T-helper 22 cell (primary cell): ENCODE measurements around the gene HELZ2.

Source experiments
- DNase-seq: peaks from one replicate; pipeline ENCODE4 v3.0.0-alpha.2; 2020; ENCODE audit warnings: low read depth

Gene HELZ2

DNA sequence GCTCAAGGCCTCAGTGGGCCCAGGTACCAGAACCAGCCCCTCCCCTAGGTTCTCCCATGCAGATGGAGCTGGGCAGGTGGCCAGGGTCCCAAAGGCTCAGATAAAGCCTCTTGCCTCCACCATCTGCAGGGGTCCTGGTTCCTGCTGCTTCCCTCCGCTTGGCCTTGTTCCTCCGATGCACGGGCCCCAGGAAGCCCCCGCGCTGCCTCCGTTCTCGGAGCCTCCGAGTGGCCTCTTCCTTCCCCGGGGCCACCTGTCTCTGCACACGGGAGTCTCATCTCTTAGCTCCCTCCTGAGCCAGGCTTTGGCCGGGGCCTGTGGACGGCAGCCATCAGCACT, 35.0 kb downstream of the HELZ2 start:
- no peak for DNase-seq

DNA sequence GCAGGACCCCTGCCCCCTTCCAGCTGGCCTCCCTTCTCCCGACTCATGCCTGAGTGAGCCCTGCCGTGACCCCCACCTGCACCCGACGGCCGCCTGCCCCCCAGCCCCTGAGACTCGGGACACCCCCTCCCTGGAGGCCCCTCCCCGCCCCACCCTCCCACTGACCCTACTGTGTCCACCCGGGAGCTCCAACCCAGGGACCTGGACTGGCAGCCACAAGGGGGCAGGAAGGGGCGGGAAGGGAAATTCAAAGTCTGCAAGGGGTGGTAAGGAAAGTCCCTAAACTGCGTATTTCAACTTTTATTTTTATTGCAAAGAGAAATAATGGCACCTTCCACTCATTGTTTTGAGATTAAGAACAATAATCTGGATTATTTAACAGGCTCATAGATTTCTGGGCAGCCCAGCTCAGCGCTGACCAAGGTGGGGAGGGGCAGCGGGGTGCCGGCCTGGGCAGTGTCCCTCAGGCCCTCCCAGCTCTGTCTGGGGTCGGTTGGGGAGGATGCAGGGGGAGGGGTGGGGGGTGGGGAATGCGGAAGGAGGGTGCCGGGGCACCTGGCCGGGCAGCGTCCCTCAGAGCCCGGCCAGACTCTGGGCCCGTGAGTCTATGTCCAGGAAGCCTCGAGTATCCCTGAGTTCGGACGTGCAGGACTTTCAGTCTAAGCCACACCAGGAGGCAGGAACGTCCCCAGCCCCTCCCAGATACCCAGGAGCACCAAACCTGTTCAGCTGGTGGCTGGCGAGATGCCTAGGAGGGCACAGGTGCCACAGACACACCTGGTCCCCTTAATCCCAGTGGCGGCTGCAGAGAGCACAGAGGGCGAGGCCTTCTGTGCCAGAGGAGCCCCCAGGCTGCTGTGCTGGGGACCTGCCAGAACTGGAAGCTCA, 35.6 kb downstream of the HELZ2 start:
- peak; percentile 55 for DNase-seq

DNA sequence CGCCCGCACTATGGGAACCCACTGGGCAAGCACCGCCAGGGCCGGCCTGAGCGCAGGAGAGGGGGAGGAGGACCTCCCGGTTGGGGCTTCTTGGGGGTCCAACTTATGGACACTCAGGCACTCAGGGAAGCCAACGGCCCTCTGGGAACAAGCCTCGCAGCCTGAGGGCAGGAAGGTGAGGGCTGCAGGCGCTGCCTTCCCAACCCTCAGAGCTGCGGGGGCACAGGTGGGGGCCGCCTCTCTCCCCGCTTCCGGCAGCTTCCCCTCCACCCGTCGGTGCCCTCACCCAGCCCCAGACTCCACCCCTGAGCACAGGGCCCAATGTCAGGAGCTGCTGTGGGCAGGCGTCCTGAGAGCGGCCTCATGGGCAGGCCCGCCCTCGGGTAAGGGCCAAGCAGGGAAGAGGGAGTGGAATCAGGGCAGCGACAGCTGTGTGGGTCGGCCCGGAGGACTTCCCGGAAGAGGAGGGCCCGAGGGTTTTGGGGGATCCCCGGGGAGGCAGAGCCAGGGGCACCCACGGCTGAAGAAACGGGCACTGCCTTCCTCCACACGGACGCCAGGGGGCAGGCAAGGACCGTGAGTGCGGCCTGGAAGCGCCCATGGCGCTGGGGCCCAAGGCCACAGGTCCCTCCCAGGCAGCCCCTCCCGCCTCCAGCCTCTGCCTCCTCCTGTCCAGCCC, 36.4 kb downstream of the HELZ2 start:
- DNase-seq: peak; percentile 87

DNA sequence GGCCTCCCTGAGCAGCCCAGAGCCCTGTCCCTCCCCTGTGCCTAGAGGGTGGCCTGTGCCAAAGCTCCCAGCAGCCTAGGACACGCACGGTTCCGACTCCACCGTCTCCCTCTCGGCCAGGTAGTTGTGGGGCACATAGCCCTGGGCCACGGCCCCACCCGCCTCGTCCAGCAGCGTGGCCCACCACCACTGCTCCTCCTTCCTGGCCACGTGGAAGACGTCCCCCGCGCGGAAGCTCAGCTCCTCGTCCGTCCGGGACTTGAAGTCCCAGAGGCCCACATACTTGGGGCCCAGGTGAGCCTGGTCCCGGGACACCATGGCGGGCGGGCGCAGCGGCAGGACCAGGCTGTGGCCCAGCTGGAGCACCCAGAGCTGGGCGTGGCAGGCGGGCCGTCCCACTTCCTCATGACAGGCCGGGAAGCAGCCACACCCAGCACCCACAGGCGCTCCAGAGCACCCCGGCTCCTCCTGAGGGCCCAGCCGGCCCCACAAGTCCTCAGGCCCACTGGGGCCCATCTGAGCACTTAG, 37.0 kb downstream of the HELZ2 start, which contains the start of gene PTK6:
Gene PTK6 (minus strand): TSS at position 380 of the 528 bp plus-strand sequence. CDS start 62 bp downstream, at position 318.
- no peak for DNase-seq

DNA sequence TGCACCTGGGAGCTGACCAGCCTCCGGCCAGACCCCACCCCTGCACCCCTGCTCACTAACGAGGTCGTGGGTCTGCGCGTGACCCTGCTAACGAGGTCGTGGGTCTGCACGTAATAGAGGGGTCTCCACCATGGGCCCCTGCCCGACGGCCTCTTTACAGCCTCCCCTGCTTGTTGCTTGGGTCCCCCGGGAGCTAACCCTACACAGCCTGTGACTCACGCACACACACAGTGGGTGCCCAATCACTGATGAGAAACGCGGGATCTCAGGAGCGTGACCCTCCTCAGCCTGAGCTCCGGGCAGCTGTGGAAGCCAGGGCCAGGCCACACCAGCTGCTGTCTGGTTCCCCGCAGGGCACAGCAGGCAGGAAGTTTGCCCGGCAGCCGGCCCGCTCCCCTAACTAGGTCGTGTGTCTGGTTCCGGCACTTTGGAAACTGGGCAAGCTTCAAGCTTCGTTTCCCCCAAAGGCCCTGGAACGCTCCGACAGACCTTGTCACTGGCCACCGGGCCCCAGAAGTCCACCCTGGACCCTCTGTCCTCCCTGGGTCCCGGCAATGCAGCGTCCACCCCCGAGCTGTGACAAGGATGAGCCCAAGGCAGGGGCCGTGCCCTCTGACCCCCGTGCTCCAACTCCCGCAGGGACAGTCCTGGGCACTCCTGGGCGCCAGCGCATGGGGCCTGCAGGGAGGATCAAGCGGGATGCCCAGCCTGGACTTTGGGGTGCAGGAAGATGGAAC, 37.6 kb downstream of the HELZ2 start:
- no peak for DNase-seq

DNA sequence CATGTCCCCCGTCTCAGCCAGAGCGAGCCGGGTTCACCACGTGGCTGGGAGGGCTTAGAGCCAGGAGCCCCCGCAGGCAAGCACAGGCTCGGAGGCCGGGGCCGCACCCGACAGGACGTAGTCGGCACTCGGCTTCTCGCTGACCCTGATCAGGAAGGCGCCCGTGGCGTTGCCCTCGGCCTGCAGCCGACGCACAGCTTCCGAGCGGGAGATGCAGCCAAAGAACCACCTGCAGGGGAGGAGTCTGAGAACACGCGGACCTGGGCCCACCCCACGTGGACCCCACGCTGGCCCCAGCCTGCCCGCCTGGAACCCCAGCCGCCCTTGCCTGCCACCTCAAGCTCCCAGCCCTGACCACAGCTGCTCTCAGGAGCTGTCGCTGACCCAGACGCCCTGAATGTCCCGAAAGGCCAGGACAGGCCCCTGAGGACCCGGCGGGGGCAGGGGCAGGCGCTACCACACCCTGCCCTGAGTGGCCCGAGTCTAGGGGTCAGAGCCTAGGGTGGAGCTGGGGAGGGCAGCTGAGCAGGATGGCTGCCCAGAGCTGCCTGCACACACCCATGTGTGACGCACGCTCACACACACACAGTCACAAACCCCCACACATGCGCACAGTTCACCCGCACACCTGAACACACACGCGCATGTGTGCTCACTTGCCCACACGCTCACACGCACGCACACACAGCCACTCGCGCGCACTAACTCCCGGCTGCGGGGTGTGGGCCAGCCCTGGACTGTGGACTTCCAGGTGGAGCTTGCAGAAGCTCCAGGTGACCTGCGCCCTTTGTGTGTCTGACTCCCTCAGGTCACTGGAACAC, 39.0 kb downstream of the HELZ2 start:
- DNase-seq: no peak

DNA sequence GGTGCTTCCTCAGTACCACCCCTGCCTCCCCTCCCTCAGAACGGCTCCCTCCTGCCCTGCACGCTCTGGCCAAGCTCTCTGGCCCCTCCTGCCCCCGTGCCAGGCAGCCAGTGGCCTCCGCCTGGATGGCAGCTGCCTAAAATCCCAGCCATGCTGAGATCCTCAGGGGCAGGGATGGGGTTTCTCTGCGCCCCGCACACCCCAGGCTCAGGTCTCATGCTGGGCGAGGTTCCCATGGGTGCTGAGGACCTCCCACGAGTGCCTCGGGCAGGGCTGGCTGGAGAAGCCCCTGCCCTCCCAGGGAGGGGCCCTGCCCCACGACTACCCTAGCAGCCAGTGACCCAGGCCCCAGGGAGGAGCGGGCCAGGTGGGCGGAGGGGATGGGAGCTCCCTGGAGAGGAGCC, 39.6 kb downstream of the HELZ2 start:
- no peak for DNase-seq

DNA sequence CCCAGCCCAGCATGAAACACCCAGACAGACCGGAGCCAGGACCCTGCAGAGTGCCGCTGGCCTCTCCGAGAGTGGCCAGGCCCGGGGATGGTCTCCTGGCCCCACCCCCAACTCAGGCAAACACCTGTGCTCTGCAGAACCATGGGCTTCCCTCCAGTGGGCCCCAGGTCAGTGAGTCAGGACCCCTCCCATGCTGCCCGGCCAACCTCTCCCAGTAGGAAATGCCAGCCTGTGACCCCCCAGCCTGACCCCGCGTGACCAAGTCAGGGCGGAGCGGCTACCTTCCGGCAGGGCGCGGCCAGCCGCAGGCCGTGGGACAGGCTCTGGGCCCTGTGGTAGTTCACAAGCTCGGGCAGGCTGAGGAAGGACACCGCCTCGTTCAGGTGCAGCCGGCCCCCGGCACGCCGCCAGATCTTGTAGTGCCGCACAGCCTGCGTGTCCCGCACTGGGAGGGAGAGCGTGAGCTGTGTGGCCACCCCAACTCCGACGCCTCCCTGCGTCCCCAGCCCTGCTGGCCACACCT, 40.1 kb downstream of the HELZ2 start:
- no peak for DNase-seq

DNA sequence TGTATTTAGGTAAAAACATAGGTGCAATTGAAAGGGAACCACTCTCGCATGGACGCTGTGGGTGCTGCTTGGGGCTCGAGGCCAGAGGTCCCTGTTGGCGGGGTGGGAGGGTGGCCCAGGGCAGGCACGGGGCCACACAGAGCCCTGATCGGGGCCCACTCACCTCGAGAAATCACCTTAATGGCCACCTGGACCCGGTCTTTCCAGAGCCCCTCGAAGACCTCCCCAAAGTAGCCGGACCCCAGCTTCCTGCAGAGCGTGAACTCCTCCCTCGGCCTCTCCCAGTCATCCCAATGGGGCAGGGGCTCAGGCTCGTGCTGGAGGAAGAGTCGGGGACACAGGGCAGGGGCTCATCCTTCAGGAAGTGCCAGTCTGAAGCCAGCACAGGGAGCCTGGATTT, 40.7 kb downstream of the HELZ2 start:
- DNase-seq: no peak

DNA sequence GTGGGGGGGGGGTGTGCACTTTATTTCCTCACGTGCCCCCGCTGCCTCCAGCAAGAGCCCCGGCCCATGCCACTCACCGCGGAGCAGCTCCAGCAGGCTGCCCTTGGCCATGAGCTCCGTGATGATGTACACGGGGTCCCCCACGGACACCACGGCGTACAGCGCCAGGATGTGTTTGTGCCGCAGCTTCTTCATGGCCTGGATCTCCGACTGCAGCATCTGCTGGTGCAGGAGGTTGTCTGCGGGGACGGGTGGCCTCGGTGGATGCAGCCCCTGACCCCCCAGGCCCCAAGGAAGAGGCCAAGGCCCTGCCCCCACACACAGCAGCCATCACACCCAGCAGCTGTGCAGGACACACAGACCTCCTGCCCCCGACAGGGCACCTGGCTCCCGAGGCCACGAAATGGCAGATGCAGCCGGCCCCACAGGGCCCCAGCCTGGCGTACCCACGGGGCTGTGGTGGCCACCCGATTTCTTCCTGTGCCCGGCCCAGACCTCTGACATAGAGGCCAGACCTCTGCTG, 41.5 kb downstream of the HELZ2 start:
- DNase-seq: no peak

DNA sequence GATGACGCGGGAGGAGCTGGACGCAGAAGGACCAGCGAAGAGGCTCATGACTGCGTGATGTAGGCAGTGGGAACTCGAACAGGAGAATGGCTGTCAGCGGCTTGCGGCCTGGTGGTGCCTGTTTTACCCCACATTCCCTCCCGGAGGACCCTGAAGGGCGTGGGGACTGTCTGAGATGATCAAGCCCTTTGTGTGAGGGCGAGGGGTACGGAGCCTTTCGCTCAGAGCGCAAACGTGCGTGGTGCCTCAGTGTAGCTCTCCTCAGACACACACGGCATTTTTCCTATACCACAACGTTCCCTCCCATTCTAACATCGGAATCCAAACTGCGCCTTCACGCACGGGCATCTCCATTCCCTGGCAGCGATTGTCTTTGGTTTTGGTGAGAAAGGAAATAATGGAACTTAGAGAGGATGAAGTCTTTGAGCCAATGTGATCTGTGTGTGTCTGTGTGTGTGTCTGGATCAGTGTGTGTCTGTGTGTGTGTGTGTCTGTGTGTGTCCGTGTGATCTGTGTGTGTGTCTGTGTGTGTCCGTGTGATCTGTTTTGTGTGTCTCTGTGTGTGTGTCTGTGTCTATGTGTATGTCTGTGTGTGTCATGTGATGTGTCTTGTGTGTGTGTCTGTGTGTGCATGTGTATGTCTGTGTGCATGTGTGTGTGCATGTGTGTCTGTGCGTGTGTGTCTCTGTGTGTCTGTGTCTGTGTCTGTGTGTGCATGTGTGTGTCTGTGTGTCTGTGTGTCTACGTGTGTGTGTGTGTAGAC, 42.2 kb downstream of the HELZ2 start:
- DNase-seq: no peak

DNA sequence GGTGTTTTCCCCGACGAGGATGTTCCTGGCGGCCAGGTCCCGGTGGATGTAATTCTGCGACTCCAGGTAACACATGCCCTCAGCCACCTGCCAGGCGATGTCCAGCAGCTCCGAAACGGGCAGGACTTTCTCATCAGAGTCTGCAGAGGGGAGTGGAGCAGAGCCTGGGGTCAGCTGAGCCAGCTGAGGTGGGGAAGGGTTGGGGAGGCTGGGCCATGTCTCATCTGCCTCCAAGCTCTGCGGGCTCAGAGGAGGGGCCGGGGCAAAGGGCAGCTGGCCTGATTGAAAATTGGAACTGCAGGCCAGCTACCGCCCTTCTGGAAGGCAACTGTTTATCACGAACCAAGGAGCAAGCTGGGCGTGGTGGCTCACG, 43.3 kb downstream of the HELZ2 start:
- no peak for DNase-seq

DNA sequence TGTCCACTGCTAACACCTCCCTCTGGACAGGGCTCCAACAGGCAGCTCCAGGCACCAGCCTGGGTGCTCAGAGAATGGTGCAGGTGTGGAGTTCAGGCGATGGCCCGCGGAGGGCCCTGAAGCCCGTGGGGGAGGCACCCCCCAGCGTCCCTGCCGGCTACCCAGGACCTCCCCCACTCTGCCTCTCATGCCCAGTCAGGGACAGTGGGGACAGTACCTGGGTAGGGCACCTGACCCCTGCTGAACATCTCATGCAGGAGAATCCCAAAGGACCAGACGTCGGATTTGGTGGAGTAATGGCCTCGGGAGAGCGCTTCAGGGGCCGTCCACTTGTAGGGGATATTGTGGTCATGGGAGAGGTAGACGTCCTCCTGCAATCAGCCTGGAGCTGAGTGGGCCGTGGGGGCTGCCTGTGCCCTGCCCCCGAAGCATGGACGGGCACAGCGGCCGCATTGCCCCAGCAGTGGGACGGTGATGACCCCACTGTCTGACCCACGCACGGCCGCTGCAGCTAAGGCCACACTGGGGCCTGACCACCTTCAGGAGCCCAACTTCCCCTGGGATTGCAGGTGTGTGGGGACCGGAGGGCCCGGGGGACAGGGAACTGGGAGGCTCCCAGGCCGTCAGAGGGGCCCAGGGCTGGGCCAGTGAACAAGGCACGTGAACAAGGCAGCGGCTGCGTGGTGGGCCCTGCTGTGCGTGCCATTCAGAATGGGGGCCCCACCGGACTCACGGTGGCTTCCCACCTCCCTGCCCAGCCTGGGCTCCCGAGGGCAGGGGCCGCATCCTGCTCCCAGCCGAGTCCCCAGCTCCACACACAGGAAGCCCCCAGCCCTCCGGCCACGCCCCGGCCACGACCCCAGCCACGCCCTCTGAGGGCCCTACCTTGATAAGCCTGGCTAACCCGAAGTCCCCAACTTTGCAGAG, 43.9 kb downstream of the HELZ2 start:
- DNase-seq: no peak

DNA sequence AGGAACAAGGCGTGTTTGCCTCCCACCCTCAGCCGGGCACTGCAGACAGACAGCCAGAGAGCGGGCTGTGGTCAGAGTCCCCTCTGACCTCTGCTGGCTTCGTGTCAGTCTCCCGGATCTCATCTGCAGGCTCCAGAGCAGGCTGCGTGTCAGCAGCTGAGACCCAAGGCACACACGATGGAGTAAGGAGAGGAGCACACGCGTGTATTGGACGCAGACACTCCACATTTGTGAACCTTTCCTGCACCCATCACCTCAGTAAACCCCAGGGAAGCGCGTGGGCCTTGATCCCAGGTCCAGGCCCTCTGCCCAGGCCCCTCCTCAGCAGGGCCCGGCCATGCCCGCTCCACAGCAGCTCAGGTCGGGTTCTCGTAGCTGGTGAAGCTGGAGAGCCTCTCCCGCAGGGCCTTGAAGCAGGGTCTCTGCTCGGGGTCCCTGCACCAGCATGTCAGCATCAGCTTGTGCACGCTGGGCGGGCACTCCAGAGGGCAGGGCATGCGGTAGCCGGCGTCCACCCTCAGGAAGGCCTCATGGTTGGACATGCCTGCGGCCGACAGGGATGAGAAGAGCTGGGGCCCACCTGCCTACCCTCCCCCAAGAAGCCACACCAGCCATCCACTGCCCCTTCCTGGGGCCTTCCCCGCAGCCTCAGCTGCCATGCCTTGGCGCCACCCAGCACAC, 44.7 kb downstream of the HELZ2 start:
- DNase-seq: no peak

DNA sequence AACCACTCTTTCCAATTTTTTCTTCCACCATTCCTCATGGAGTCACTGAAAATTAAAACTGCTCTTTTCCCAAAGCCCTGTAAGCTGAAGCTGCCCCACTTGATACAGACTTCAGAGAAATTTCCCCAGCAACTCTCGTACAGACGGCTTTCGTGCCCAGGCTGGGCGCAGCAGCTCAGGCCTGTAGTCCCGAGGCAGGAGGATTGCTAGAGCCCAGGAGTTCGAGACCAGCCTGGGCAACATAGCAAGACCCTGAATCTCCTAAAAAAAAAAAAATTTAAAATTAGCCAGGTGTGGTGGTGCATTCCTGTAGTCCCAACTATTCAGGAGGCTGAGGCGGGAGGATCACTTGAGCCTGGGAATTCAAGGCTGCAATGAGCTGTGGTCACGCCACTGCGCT, 46.9 kb downstream of the HELZ2 start:
- DNase-seq: no peak

DNA sequence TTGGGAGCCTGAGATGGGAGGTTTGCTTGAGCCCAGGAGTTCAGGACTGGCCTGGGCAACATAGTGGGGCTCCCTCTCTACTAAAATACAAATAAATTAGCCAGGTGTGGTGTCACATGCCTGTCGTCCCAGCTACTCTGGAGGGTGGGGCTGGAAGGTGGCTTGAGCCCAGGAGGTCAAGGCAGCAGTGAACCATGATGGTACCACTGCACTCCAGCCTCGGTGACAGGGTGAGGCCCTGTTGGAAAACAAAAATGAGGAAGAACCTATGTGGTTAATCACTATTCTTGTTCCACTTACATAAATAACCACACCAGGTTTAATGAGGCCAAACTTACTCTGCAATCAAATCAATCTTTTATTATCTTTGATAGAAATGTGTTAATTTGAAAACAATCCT, 48.1 kb downstream of the HELZ2 start:
- DNase-seq: no peak

DNA sequence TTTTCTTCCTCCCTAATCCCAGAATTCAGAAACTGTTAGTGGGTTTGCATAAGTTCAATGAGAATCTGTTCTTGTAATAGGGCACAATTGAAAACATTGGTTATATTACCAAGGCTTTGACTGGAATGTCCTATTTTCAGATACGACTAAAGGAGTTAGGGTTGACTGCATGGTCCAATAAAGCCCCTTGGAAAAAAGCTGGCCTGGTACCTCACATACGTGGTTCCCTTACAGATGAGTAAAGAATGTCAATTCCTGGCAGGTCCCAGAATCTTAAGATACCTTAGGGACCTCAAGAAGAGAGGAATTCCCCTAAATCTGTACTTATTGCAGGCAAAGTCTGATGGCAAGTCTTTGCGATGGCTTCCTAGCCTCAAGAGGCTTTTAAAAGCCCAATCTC, 48.9 kb downstream of the HELZ2 start:
- DNase-seq: no peak
